Measurements from ENCODE around the gene WBP11.

DNA sequence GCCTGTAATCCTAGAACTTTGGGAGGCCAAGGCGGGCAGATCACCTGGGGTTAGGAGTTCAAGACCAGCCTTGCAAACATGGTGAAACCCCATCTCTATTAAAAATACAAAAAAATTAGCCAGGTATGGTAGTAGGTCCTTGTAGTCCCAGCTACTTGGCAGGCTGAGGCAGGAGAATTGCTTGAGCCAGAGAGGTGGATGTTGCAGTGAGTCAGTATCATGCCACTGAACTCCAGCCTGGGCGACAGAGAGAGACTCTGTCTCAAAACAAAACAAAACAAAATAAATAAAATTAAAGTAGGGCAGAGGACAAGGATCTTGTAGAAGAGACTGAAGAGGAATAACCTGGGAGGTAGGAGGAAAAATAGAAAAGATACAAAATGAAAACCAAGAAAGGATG lies 61.3 kb downstream of the WBP11 start:
- TF ChIP-seq, protein P1, sequence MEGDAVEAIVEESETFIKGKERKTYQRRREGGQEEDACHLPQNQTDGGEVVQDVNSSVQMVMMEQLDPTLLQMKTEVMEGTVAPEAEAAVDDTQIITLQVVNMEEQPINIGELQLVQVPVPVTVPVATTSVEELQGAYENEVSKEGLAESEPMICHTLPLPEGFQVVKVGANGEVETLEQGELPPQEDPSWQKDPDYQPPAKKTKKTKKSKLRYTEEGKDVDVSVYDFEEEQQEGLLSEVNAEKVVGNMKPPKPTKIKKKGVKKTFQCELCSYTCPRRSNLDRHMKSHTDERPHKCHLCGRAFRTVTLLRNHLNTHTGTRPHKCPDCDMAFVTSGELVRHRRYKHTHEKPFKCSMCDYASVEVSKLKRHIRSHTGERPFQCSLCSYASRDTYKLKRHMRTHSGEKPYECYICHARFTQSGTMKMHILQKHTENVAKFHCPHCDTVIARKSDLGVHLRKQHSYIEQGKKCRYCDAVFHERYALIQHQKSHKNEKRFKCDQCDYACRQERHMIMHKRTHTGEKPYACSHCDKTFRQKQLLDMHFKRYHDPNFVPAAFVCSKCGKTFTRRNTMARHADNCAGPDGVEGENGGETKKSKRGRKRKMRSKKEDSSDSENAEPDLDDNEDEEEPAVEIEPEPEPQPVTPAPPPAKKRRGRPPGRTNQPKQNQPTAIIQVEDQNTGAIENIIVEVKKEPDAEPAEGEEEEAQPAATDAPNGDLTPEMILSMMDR (IDR thresholded peaks at IDR 0.05) = no peak
- TF ChIP-seq POLR2A (IDR thresholded peaks at IDR 0.05) = no peak
- no peak for TF ChIP-seq EP300 (IDR thresholded peaks at IDR 0.05)
- TF ChIP-seq POLR2AphosphoS5 (IDR thresholded peaks at IDR 0.05) = no peak
